DMS114 treated with DMSO at 0.1 percent for 48 hours (cell line): Measurements from ENCODE around the gene DHX30.
"Not testable (repeated sequence)": the region's sequence is repeated elsewhere in the genome, so short reads cannot be mapped to it uniquely, and the experiment has no call there.

Source experiments
- DNase-seq: peaks from one replicate; lab custom pipeline; 2025; ENCODE audit not compliant: unreplicated experiment; lab: John Stamatoyannopoulos, UW

Gene DHX30, protein sequence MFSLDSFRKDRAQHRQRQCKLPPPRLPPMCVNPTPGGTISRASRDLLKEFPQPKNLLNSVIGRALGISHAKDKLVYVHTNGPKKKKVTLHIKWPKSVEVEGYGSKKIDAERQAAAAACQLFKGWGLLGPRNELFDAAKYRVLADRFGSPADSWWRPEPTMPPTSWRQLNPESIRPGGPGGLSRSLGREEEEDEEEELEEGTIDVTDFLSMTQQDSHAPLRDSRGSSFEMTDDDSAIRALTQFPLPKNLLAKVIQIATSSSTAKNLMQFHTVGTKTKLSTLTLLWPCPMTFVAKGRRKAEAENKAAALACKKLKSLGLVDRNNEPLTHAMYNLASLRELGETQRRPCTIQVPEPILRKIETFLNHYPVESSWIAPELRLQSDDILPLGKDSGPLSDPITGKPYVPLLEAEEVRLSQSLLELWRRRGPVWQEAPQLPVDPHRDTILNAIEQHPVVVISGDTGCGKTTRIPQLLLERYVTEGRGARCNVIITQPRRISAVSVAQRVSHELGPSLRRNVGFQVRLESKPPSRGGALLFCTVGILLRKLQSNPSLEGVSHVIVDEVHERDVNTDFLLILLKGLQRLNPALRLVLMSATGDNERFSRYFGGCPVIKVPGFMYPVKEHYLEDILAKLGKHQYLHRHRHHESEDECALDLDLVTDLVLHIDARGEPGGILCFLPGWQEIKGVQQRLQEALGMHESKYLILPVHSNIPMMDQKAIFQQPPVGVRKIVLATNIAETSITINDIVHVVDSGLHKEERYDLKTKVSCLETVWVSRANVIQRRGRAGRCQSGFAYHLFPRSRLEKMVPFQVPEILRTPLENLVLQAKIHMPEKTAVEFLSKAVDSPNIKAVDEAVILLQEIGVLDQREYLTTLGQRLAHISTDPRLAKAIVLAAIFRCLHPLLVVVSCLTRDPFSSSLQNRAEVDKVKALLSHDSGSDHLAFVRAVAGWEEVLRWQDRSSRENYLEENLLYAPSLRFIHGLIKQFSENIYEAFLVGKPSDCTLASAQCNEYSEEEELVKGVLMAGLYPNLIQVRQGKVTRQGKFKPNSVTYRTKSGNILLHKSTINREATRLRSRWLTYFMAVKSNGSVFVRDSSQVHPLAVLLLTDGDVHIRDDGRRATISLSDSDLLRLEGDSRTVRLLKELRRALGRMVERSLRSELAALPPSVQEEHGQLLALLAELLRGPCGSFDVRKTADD

GRCh38 chr3:47802734-47803479 lies at the start of gene DHX30:
DHX30 (plus strand) TSS chr3:47803138; CDS start chr3:47810684, 7,546 bp downstream.
- peak; percentile 49 for DNase-seq

DNA sequence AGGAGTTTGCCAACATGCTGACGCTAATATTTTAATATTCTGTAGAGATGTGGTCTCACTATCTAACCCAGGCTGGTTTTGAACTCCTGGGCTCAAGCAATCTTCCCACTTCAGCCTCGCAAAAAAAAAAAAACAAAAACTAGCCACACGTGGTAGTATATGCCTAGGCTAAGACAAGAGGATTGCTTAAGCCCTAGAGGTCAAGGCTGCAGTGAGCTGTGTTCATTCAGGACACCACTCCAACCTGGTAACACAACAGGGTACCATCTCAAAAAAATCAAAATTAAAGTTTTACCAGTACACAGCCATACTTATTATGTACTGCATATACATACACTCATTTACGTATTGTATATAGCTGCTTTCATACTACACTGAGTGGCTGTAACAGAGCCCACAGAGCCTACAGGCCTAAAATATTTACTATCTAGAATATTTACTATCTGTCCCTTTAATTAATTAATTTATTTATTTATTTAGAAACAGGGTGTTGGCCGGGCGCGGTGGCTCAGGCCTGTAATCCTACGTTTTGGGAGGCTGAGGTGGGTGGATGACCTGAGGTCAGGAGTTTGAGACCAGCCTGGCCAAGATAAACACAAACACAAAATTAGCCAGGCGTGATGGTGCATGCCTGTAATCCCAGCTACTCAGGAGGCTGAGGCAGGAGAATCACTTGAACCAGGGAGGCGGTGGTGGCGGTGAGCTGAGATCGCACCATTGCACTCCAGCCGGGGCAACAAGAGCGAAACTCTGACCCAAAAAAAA lies 44.5 kb upstream of the DHX30 start:
- DNase-seq: no peak

- not testable (repeated sequence) for DNase-seq
Observed at GRCh38 chr3:47760207-47760606, 42.7 kb upstream of the DHX30 start.

DNA sequence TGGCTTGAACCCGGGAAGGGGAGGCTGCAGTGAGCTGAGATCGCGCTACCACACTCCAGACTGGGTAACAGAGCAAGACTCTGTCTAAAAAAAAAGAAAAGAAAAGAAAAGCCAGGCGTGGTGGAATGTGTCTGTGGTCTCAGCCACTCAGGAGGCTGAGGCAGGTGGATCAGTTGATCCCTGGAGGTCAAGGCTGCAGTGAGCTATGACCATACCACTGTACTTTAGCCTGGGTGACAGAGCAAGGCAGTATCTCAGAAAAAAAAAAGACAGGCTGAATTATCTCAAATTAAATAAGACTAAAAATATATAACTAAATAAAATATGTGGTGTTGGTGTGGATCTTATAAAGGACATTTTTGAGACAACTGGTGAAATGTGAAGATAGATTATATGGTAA lies 41.9 kb upstream of the DHX30 start:
- no peak for DNase-seq

- DNase-seq: no peak
Observed at GRCh38 chr3:47762233-47762632, 40.7 kb upstream of the DHX30 start.

DNA sequence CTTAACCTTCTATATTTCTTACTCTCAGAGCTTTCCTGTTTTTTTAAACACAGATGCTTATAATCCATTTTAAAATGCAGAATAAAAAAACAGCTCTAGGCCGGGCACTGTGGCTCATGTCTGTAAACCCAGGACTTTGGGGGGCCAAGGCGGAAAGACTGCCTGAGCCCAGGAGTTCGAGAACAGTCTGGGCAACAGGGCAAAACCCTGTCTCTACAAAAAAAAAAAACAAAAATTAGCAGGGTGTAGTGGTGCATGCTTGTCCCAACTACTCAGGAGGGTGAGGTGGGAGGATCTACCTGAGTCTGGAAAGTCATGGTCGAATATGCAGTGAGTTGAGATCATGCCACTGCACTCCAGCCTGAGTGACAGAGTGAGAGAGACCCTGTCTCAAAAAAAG lies 36.8 kb upstream of the DHX30 start:
- DNase-seq: no peak

DNA sequence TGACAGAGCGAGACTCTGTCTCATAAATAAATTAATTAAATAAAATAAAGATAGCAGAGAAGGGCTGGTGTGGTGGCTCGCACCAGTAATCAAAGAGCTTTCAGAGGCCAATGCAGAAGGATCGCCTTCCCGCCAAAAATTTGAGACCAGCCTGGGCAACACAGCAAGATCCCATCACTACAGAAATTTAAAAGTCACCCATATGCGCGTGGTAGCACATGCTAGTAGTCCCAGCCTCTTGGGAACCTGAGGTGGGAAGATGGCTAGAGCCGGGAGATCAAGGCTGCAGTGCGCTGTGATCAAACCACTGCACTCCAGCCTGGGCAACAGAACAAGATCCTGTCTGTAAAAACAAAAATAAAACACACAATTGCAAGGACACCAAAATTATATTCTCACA lies 30.9 kb upstream of the DHX30 start:
- no peak for DNase-seq

- no peak for DNase-seq
Observed at GRCh38 chr3:47772788-47773187, 30.1 kb upstream of the DHX30 start.

DNA sequence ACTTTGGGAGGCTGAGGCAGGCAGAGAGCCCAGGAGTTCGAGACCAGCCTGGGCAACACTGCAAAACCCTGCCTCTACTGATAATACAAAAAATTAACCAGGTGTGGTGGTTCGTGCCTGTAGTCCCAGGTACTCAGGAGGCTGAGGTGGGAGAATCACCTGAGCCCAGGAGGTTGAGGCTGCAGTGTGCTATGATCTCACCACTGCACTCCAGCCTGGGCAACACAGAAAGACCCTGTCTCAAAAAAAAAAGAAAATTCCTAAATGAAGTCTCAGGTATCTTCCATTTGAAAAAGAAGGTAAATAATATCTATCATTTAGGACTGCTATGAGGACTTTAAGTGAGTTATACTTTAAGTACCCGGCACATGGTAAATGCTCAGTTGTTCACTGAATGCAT lies 24.2 kb upstream of the DHX30 start:
- no peak for DNase-seq

DNA sequence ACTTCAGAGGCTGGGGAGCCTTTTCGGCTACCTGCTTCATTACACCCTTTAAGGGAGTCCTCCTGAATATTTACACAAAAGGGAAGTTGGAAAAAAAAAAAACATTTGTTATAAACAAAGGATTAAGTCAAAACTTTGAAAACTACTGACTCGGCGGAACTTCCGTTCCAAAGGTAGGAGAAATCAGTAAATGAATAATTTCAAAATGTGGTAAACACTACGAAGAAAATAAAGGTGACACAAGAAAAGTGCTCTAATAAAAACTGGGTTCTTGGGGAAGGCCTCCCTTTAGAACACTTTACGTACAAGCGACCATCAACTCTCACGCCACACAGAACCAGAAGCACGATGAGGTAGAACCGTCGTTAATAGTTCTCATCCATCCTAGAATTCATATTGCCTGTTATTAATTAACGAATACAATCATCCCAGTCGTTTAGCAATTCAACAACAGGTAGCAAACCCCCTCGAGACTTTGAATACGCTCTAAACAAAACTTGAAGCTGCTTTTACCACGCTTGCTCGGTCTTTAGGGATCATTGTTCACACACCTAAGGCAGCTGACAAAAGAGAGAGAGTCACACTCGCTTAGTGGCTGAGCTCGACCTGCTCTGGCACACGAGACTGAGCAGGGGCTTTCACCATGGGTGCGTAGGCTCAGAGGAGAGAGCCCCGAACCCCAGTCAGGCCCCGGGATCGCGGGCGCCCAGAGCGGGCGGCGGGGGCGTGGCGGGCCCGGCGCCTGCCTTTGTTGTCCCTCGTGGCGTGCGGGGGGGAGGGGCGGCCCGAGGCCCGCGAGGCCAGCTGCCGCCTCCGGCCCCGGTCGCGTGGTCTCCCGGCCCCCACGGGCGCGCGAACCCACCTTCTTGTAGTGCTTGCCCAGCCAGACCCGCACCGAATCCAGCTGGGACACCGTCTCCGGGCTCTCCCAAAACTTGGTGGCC lies 21.9 kb upstream of the DHX30 start:
- DNase-seq: no peak

DNA sequence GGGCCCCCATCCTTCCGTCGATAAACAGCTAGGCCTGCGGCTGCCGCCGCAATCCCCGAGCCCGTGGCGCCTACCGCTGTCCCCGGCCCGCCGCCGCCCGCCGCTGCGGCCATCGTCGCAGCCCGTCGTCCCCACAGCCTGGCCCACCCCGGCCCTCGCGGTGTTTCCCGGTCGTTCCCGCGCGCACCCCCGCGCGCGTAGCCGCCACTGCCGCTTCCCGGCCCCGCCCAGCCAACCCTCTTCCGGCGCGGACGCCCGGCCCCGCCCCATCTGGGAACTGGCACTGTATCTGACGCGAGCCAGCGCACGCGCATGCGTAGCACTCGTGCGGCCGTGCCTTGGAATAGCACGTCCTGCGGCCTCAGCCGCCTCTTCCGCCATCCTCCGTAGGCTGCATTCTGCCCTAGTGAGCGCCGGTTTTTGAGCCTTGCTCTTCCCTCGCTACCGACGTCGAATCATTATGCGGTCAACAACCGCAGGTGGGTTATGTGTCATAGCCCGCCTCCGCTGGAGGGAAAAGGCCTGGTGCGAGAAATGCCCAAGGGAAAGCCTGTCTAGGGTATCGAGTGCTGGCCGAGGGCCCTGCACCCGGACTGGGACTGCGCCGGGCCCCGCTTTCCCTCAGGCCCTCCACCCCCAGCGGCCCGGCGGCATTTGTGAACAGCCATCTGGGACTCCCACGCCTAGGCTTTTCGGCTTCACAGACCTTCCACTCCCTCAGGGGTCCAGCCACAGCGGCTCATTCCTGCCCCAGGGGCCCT lies 21.1 kb upstream of the DHX30 start, which contains the start of gene SMARCC1:
Gene SMARCC1 (minus strand): TSS at position 209 of the 761 bp plus-strand sequence. CDS start 96 bp downstream, at position 113.
- DNase-seq: peak; percentile 90

DNA sequence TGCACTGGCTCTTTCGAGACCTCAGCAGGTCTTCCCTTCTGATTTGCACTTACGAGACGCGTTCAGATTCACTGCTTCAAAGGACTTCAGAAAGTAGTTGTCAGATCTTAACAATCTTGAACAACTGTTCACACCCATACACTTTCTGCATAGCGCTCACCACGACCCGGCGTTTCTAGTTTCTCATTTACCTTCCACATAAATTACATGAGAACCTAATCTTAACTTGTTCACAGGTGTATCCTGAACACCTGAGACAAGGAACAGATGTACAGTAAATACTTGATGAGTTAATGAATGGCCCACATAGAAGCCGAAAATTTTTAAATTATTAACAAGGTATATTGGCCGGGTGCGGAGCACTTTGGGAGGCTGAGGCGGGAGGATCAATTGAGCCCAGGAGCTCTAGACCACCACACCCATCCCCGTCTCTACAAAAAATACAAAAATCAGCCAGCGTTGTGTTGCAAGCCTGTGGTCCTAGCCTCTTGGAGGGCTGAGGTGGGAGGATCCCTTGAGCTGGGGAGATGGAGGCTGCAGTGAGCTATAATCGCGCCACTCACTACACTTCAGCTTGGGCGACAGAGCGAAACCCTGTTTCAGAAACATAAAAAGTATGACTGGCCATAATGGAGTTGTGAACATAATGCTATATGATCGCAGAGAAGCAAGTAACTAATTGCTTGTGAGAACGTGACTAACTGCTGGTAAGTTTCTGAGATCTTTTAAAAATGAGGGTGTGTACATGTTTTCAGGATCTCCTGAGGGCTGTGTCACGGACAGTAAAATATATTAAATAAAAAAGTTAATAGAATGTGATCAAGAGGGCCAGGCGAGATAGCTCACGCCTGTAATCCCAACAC lies 20.3 kb upstream of the DHX30 start:
- no peak for DNase-seq

DNA sequence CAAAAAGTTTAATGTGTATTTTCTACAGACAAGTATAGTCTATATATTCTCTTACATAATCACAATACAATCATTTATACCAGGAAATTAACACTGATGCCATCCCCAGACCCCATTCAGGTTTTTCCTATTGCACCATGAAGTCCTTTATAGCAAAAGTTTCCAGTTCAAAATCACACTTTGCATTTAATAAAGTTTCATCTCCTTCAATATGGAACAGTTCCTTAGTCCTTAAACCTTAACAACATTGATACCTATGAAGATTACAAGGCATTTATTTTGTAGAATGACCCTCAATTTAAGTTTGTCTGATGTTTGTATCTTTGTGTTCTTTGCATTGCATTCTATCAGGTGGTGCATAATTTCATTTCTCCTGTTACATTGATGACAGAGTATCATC lies 19.3 kb upstream of the DHX30 start:
- DNase-seq: no peak

GRCh38 chr3:47791193-47791855 lies 11.6 kb upstream of the DHX30 start:
- no peak for DNase-seq

DNA sequence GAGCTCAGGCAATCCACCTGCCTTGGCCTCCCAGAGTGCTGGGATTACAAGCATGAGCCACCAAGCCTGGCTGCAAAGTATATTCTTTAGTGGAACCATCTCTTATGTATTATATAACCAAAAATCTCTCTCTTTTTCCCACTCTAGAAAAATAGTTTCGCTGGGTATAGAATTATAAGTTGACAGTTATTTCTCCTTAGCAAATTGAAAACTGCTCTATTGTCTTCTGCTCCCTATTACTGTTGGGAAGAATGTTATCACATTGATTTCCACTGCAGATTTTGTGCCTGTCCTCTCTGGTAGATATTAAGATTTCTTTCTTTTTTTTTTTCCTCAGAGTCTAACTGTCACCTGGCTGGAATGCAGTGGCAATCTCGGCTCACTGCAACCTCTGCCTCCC lies 10.2 kb upstream of the DHX30 start:
- DNase-seq: no peak

- no peak for DNase-seq
Observed at GRCh38 chr3:47794544-47794943, 8.4 kb upstream of the DHX30 start.

DNA sequence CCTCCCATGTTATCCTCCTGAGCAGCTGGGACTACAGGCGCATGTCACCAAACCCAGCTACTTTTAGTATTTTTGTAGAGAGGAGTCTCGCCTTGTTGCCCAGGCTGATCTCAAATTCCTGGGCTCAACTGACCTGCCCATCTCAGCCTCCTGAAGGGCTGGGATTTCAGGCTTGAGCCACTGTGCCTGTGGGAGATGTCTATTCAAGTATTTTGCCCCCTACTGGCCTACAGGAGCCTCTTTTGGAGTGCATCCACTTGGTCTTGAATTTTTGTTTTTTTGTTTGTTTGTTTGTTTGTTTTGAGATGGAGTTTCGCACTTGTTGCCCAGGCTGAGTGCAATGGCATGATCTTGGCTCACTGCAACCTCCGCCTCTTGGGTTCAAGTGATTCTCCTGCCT lies 3.2 kb upstream of the DHX30 start:
- DNase-seq: no peak
